Spinal cord (tissue), 10 donors: ENCODE measurements around the gene NEDD4L. TPM values are rescaled to one million over a fixed set of nuclear protein-coding genes. Genes with fewer than 3 reads are reported as not detected.
"Not testable (repeated sequence)": the region's sequence is repeated elsewhere in the genome, so short reads cannot be mapped to it uniquely, and the experiment has no call there.

ENCODE experiments used
- DNase-seq, 6 donors: peaks; one replicate each; pipeline versions ENCODE4 v3.0.0 to v3.0.0-alpha.2; 2013 to 2015; ENCODE audit warnings: low spot score in 6 of 6, low read depth in 4 of 6
- H3K27ac ChIP-seq: one replicate; pipeline ENCODE4 v1.5.1; 2013; ENCODE audit warnings: low read depth, low read length, control low read depth
- H3K27me3 ChIP-seq: one replicate; pipeline ENCODE4 v1.6.1; 2013; ENCODE audit warnings: low read length; ENCODE audit not compliant: control insufficient read depth, insufficient read depth
- H3K36me3 ChIP-seq: one replicate; pipeline ENCODE4 v1.6.1; 2013; ENCODE audit warnings: low read length; ENCODE audit not compliant: control insufficient read depth, insufficient read depth
- H3K4me1 ChIP-seq: one replicate; pipeline ENCODE4 v1.6.1; 2013; ENCODE audit warnings: low read length; ENCODE audit not compliant: control insufficient read depth, insufficient read depth
- H3K4me3 ChIP-seq: one replicate; pipeline ENCODE4 v1.5.1; 2013; ENCODE audit warnings: low read depth, low read length, control low read depth
- H3K9me3 ChIP-seq: one replicate; pipeline ENCODE4 v1.6.1; 2013; ENCODE audit warnings: low read length; ENCODE audit not compliant: control insufficient read depth, insufficient read depth
- WGBS: methylation state at CpG from one replicate; pipeline ENCODE4 v1.1.5; 2013; ENCODE audit warnings: missing lambda C conversion rate; ENCODE audit not compliant: insufficient coverage; 5-methylcytosine and 5-hydroxymethylcytosine counted together
- polyA plus RNA-seq, 2 donors: library from polyadenylated mRNA; unstranded; fragments of 120-200 nt; gene quantifications; one replicate each; pipeline ENCODE4 v1.2.1, GENCODE V29; 2013; ENCODE audit not compliant: insufficient read length in 2 of 2
- total RNA-seq, 2 donors: library from RNA; depleted of rRNA in 1 of 2; stranded (reverse); fragments of 120-200 nt in 1 of 2; fragments of >200 nt in 1 of 2; gene quantifications; one replicate each; pipeline versions ENCODE4 v1.2.3 to v1.2.4, GENCODE V29; 2013 to 2014
- donor health status: healthy.

NEDD4L gene
- total and polyA plus RNA-seq, 4 donors, result 33.8 to 51.7 (median 49.7) TPM

GRCh38 chr18:58048081-58048642 lies 4.1 kb downstream of the NEDD4L start:
- peak in 1 of 6 donors; percentile 65 for DNase-seq
- H3K4me3 ChIP-seq, result no peak overlapping the region
- no peak overlapping the region for H3K27ac ChIP-seq
- no peaks in the 10 kb centered on the region for H3K9me3 ChIP-seq
- WGBS, result 47% methylated on average over 3 of the region's 5 CpGs
- H3K27me3 ChIP-seq, result peaks cover 4% of the 10 kb centered on the region
- no peaks in the 10 kb centered on the region for H3K36me3 ChIP-seq
- peaks cover 14% of the 10 kb centered on the region for H3K4me1 ChIP-seq

DNA sequence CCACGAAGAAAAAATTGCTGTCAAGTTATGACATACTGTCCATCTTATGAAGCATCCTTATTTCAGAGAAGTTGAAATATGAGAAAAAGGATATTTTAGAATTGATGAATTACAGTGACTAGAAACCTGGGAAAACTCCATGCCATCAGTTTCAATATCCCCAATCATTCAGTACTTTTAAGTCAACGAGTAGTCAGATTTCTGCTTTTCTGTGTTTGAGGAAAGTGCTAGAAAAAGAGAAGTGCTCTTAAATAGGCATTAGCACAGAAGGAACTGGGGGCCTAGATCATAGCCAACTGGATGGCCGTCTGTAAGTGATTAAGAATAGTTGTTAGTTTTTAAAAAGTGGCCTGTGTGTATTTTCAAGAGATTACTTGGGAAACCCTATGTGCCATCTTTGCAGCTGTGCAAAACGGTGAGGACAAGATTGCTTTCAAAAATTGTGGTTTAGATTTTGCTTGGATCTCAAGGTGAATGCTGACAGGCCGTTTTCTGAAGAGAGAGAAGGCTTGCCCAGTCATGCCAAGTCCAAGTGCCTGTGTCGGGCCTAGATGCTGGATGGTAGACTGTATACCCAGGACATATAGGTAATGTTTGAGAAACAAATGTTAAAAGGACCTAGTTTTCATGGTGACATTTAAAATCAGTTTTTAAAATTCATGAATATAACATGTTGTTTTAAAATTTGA lies 5.1 kb downstream of the NEDD4L start:
- WGBS, result 76% methylated on average over 4 of the region's 6 CpGs

GRCh38 chr18:58050963-58051362 lies 6.9 kb downstream of the NEDD4L start:
- not testable (repeated sequence) for H3K9me3 ChIP-seq, H3K4me3 ChIP-seq, H3K27me3 ChIP-seq, DNase-seq, H3K4me1 ChIP-seq, H3K36me3 ChIP-seq, H3K27ac ChIP-seq
- no CpG with 5 or more reads among the region's 3 CpGs for WGBS

More for the DNA sequence above, 5.1 kb downstream of the NEDD4L start:
- Histone ChIP-seq H3K36me3 (no peaks in the 10 kb centered on the region), H3K27me3 (peaks cover 4% of the 10 kb centered on the region), H3K27ac (no peak overlapping the region), H3K9me3 (no peaks in the 10 kb centered on the region), H3K4me3 (no peak overlapping the region), H3K4me1 (peaks cover 14% of the 10 kb centered on the region)
- no peak for DNase-seq

DNA sequence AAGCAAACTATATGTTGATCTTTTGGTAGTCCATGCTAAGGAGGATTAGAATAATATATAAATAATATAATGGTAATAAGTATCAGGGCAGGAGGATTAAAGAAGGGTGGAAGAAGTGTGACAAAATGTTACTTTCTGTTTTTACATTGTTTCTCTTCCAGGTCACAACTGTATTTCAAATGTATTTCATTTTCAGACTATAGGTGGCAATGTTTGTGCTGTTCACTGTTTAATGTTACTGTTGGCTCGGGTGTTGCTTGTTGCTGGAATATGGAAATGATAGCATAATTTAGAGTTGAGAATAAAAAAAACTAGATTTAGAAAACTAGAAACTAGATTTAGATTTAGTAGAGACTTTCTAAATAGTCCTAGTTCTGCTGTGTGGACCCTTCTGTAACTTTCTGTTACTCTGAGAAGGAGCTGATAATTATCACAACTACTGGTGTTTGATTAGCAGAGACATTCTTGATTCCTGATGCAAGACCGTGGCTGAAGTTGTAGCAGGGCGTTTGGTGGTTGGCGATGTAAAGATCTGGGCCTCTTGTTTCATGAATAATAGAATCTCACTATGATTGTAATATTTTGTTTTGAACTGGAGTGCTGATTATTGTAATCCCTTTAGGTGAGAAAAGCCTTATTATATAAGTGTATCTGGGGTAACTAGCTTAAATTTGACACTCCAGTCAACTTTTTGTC lies 7.9 kb downstream of the NEDD4L start:
- peak in 2 of 6 donors; percentile 30 to 69 for DNase-seq
- no CpG with 5 or more reads among the region's 4 CpGs for WGBS
- Histone ChIP-seq H3K36me3 (no peaks in the 10 kb centered on the region), H3K9me3 (no peaks in the 10 kb centered on the region), H3K27me3 (no peaks in the 10 kb centered on the region), H3K4me1 (peaks cover 6% of the 10 kb centered on the region), H3K4me3 (no peak overlapping the region), H3K27ac (no peak overlapping the region)

DNA sequence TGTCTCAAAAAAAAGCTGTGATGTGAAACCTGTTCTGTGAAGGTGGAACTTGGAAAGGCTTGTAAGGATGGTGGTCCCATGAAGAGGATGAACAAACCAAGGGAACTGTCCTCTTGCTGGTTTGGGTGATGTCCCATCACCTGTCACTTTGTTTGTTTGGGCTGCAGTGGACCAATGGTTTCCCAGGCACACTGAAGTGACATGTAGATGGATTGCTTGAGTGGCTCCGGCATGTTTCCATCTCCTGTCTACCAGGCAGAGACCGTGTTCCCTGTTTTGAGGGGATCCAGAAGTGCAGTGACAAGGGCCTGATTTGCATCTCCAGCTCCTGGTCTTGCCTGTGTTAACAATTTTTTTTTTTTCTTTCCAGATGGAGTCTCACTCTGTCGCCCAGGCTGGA lies 8.9 kb downstream of the NEDD4L start:
- 81% methylated on average over 3 of the region's 3 CpGs for whole genome bisulfite sequencing
- no peak for DNase-seq

DNA sequence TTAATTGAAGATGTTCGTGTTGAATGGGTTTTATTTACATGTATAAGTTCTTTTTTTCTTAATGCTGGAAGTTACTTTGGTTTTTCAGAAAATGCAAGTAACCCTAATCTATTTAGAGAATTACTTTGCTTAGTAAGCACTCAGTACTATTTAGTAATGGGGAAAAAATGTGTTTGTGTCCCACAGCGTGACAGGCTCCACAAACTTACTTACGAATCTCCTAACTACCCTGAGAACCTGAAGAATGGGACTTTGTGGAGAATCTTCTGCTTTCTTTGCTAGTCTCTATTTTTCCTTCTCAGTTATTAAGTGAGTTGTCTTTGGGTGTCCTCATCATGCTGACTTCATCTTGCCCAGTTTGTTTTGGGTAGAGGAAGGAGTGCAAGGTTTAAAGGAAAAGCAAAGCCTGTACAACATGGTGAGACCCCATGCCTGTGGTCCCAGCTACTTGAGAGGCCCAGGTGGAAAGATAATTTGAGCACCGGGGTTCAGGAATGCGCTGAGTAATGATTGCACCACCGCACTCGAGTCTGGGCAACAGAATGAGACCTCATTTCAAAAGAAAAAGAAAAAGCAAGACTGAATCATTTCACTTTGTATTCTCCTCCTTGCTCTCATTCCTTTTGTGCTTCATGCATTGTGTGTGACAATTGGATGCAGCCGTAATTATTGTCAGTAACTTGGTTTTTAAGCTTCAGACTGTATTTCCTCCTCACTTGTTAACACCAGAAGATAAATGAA lies 10.2 kb downstream of the NEDD4L start:
- H3K4me1 ChIP-seq, result peaks cover 10% of the 10 kb centered on the region
- H3K9me3 ChIP-seq, result no peaks in the 10 kb centered on the region
- H3K27ac ChIP-seq, result no peak overlapping the region
- WGBS, result 33% methylated on average over 2 of the region's 8 CpGs
- DNase-seq, result no peak
- H3K4me3 ChIP-seq, result no peak overlapping the region
- no peaks in the 10 kb centered on the region for H3K27me3 ChIP-seq
- no peaks in the 10 kb centered on the region for H3K36me3 ChIP-seq

More for the DNA sequence above, 8.9 kb downstream of the NEDD4L start:
- H3K27ac ChIP-seq, result no peak overlapping the region
- no peaks in the 10 kb centered on the region for H3K27me3 ChIP-seq
- H3K4me1 ChIP-seq, result peaks cover 13% of the 10 kb centered on the region
- H3K4me3 ChIP-seq, result no peak overlapping the region
- H3K9me3 ChIP-seq, result no peaks in the 10 kb centered on the region
- no peaks in the 10 kb centered on the region for H3K36me3 ChIP-seq

DNA sequence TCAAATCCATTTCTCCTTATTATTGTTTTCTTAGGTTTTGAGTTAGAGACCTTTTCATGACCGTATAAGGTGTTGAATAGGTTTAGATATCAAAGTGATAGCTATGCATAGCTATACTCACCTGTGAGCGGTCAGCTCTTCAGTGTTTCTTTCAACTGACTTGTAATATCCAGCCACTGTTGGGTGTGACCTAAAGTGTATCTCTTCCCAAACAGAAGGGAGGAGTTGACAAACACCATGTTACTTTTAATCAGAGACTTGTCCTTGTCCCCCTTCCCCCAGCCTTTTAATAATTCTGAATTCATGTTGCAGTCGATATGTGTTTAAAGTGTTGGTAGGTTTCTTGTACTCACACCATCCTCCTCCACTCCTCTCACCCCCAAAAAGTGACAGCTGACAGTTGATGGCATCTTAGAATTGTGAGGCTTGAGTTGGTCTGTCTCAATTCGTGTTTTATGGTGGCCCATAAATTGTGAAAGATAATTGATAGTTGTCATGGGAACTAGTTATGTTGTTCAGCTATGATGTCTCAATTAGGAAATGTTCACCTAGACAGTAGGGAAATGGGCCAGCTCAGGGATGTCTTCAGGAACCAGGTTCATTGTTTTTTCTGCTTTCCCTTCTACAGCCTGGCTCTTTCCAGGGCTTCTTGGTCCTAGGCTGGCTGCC lies 12.0 kb downstream of the NEDD4L start:
- no peaks in the 10 kb centered on the region for H3K9me3 ChIP-seq
- 75% methylated on average over 1 of the region's 4 CpGs for WGBS
- no peak overlapping the region for H3K4me3 ChIP-seq
- H3K27me3 ChIP-seq, result no peaks in the 10 kb centered on the region
- H3K4me1 ChIP-seq, result peaks cover 10% of the 10 kb centered on the region
- DNase-seq, result no peak
- H3K27ac ChIP-seq, result no peak overlapping the region
- H3K36me3 ChIP-seq, result no peaks in the 10 kb centered on the region

DNA sequence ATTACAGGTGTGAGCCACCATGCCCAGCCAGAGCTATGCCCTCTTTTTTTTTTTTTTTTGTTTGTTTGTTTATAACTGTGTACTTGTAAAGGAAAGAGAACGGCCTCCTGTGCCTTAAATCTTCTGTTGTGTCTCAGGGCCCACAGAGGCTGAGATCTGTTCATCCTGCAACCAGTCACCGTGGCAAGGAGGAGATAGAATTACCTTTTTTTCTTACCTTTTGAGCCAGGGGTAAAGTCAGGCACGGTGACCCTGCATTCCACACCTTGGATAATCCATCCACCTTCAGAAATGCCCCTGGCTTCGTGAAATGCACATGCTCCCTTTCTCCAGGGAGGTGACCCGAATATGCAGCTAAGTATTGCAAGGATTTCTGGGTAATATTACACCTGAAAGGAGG lies 12.8 kb downstream of the NEDD4L start:
- peaks cover 10% of the 10 kb centered on the region for H3K4me1 ChIP-seq
- 83% methylated on average over 1 of the region's 5 CpGs for WGBS
- no peaks in the 10 kb centered on the region for H3K36me3 ChIP-seq
- no peak for DNase-seq
- H3K4me3 ChIP-seq, result no peak overlapping the region
- no peaks in the 10 kb centered on the region for H3K9me3 ChIP-seq
- H3K27ac ChIP-seq, result no peak overlapping the region
- no peaks in the 10 kb centered on the region for H3K27me3 ChIP-seq

DNA sequence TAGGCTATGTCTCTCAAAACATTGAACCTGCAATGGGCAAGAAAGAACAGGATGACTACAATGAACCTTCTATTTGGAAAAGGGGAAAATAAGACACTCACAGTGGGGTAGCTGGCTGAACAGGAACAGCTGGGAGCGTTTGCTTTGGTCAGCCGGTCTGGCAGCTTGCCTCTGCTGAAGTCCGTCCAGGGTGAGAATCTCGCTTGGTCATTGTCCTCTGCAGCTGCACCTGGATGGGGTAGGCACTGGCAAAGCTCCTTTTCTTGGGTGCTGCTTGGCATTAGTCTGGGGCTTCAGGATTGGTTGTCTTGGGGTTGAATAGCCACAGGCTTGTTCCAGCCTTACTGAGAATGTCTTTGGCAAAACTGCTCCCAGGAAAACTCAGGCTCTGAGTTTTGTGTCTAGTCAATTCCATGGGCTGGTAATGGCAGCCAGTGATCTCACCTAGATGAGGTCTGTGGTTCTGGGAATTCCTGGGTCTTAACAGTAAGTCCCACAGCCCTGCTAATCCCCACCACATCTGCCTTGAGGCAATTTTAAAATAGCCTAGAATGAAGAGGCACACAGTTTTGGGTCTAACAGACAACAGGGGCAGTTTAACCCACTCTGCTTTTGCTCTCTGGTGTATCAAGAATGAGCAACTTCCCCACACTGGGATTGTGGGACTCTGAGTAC lies 13.4 kb downstream of the NEDD4L start:
- peaks cover 10% of the 10 kb centered on the region for H3K4me1 ChIP-seq
- no peaks in the 10 kb centered on the region for H3K27me3 ChIP-seq
- no peaks in the 10 kb centered on the region for H3K36me3 ChIP-seq
- peak in 1 of 6 donors; percentile 39 for DNase-seq
- H3K27ac ChIP-seq, result no peak overlapping the region
- H3K9me3 ChIP-seq, result no peaks in the 10 kb centered on the region
- WGBS, result 31% methylated on average over 4 of the region's 4 CpGs
- H3K4me3 ChIP-seq, result no peak overlapping the region
